ENCODE data around the gene RAB27A. TPM values are rescaled to one million over a fixed set of nuclear protein-coding genes. Genes with fewer than 3 reads are reported as not detected.
"Not testable (repeated sequence)": the region's sequence is repeated elsewhere in the genome, so short reads cannot be mapped to it uniquely, and the experiment has no call there.

Gene RAB27A
- total RNA-seq, 1 donor from 2014 or later: 19.4 TPM

DNA sequence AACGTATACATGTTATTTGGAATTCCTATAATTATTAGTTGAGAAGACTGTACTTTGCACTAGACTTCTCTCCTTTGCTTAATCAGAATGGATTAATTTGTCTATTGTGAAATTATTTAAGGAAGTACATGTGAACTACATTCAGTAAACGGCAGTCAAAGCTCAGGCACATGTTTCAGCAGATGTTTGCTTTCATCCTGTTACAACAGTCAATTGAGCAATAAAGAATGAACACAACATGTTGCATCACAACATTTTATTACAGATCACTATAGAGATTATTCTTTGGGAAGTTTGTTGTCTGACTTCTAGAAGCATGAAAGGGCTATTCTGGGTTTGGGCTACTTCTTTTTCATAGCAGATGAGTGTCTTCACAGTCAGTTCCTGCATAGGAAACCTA lies 39.2 kb downstream of the RAB27A start:
- H3K27me3 Mint-ChIP-seq (ENCODE audit: unreplicated experiment): no peaks in the 10 kb centered on the region
- no peak for DNase-seq (ENCODE audit: low spot score)
- H3K9me3 Mint-ChIP-seq (ENCODE audit: unreplicated experiment): no peaks in the 10 kb centered on the region
- H3K4me3 Mint-ChIP-seq (ENCODE audit: unreplicated experiment): no peak overlapping the region
- TF ChIP-seq, protein P1, sequence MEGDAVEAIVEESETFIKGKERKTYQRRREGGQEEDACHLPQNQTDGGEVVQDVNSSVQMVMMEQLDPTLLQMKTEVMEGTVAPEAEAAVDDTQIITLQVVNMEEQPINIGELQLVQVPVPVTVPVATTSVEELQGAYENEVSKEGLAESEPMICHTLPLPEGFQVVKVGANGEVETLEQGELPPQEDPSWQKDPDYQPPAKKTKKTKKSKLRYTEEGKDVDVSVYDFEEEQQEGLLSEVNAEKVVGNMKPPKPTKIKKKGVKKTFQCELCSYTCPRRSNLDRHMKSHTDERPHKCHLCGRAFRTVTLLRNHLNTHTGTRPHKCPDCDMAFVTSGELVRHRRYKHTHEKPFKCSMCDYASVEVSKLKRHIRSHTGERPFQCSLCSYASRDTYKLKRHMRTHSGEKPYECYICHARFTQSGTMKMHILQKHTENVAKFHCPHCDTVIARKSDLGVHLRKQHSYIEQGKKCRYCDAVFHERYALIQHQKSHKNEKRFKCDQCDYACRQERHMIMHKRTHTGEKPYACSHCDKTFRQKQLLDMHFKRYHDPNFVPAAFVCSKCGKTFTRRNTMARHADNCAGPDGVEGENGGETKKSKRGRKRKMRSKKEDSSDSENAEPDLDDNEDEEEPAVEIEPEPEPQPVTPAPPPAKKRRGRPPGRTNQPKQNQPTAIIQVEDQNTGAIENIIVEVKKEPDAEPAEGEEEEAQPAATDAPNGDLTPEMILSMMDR (IDR thresholded peaks at IDR 0.05; ENCODE audit: unreplicated experiment): no peak
- no peaks in the 10 kb centered on the region for H3K36me3 Mint-ChIP-seq (ENCODE audit: low read depth, unreplicated experiment)
- H3K27ac Mint-ChIP-seq (ENCODE audit: unreplicated experiment): no peak overlapping the region
- peaks cover 14% of the 10 kb centered on the region for H3K4me1 Mint-ChIP-seq (ENCODE audit: unreplicated experiment)

DNA sequence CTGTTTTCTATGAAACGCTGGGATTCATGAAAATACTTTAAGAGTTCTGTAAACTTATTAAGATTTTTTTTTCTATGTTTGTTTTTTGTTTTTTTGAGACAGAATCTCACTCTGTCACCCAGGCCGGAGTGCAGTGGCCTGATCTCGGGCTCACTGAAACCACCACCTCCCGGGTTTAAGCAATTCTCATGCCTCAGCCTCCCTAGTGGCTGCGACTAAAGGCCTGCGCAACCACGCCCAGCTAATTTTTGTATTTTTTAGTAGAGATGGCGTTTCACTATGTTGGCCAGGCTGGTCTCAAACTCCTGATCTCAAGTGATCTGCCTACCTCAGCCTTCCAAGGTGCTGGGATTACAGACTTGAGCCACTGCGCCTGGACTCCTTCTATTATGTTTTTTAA lies 39.7 kb downstream of the RAB27A start:
- not testable (repeated sequence) for H3K36me3 Mint-ChIP-seq (ENCODE audit: low read depth, unreplicated experiment); DNase-seq (ENCODE audit: low spot score); H3K4me3 Mint-ChIP-seq (ENCODE audit: unreplicated experiment); H3K27me3 Mint-ChIP-seq (ENCODE audit: unreplicated experiment); H3K9me3 Mint-ChIP-seq (ENCODE audit: unreplicated experiment); H3K27ac Mint-ChIP-seq (ENCODE audit: unreplicated experiment)
- peaks cover 11% of the 10 kb centered on the region for H3K4me1 Mint-ChIP-seq (ENCODE audit: unreplicated experiment)

DNA sequence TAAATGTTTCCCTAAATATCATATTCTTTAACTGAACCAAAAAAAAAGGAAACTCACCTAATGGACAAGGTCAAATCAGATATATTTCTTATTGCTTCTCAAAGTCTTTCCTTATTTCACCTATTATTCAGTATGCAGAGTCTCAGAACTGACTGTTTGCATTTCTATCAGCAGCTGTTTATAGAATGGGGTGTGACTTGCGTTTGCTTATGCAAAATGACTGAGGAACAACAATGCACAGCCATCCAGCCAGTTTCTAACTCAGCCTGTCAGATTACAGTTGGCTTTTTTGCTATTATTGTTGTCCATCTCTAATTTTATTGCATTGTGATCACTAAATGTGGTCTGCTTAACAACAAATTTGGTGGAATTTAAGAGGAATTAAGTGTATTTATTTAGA lies 40.7 kb downstream of the RAB27A start:
- no peak for DNase-seq (ENCODE audit: low spot score)
- TF ChIP-seq, protein P1 (IDR thresholded peaks at IDR 0.05; ENCODE audit: unreplicated experiment): no peak
- Mint-ChIP-seq H3K4me3 (ENCODE audit: unreplicated experiment) (no peak overlapping the region), H3K9me3 (ENCODE audit: unreplicated experiment) (no peaks in the 10 kb centered on the region), H3K4me1 (ENCODE audit: unreplicated experiment) (peaks cover 11% of the 10 kb centered on the region), H3K36me3 (ENCODE audit: low read depth, unreplicated experiment) (no peaks in the 10 kb centered on the region), H3K27me3 (ENCODE audit: unreplicated experiment) (no peaks in the 10 kb centered on the region), H3K27ac (ENCODE audit: unreplicated experiment) (no peak overlapping the region)

DNA sequence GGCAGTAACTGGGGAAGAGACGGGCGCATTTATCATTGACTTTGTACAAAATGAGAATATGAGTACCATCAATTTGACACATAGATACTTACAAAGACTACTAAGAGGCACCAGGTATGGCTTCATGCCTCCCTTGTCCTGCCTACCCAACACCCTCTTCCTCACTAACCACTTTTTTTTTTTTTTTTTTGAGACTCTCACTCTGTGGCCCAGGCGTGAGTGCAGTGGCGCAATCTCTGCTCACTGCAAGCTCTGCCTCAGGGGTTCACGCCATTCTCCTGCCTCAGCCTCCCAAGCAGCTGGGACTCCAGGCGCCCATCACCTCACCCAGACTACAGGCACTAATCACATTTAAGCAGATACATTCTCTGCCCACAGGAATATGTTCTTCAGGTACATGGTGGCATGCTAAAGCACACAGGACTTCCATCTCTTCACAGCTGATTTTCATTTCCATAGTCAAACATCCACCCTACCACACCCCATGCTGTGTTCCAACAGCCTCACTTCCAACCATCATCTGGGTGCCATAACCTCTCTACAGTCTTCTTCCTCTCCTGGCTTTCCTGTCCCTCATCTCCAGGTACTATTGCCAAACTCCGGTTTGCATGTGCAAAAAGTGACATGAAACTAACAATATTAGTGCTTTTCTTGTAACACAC lies 41.7 kb downstream of the RAB27A start:
- H3K27me3 Mint-ChIP-seq (ENCODE audit: unreplicated experiment): no peaks in the 10 kb centered on the region

DNA sequence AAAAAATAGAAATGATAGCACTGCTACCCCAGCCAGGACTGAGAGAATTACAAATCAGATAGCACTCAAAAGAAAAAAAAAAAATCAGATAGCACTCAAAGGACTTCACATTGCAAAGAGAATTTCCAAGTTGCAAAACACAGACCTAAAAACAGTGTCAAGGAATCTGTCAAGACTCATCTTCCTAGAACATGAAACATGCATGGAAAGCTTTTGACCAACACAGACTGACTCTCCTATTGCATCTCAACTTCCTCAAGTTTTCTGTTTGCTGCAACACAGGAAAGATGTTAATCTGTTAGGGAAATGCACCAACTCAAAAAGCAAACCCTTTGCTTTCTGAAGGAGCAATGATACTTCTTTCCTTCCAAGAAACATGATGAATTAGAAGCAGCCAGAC lies 42.3 kb downstream of the RAB27A start:
- TF ChIP-seq, protein P1 (IDR thresholded peaks at IDR 0.05; ENCODE audit: unreplicated experiment): no peak
- peaks cover 11% of the 10 kb centered on the region for H3K4me1 Mint-ChIP-seq (ENCODE audit: unreplicated experiment)
- H3K4me3 Mint-ChIP-seq (ENCODE audit: unreplicated experiment): no peak overlapping the region
- no peak overlapping the region for H3K27ac Mint-ChIP-seq (ENCODE audit: unreplicated experiment)
- no peaks in the 10 kb centered on the region for H3K36me3 Mint-ChIP-seq (ENCODE audit: low read depth, unreplicated experiment)
- H3K27me3 Mint-ChIP-seq (ENCODE audit: unreplicated experiment): no peaks in the 10 kb centered on the region
- H3K9me3 Mint-ChIP-seq (ENCODE audit: unreplicated experiment): no peaks in the 10 kb centered on the region
- DNase-seq (ENCODE audit: low spot score): no peak

More for the DNA sequence above, 41.7 kb downstream of the RAB27A start:
- Mint-ChIP-seq H3K9me3 (ENCODE audit: unreplicated experiment) (no peaks in the 10 kb centered on the region), H3K4me1 (ENCODE audit: unreplicated experiment) (peaks cover 11% of the 10 kb centered on the region), H3K4me3 (ENCODE audit: unreplicated experiment) (no peak overlapping the region), H3K36me3 (ENCODE audit: low read depth, unreplicated experiment) (no peaks in the 10 kb centered on the region), H3K27ac (ENCODE audit: unreplicated experiment) (no peak overlapping the region)
- TF ChIP-seq, protein P1 (IDR thresholded peaks at IDR 0.05; ENCODE audit: unreplicated experiment): no peak
- no peak for DNase-seq (ENCODE audit: low spot score)
